Measurements from ENCODE around the gene ZNF835.

ZNF835 gene

DNA sequence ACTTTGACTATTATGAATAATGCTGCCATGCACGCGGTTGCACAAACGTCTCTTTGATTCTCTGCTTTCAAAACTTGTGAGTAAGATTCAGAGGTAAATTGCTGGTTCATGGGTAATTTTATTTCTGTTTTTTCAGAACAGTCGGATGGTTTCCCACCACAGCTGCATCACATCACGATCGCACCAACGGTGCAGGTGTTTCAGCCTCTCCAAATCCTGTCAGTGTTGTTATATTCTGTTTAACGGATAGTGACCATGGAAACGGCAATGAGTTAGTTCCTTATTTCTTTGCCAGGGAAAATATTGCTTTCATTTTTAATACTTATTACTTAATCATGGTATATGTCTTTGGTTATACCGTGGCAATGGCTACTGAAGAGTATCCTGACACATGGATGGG lies 19.1 kb upstream of the ZNF835 start:
- no peak for TF ChIP-seq ISL1 (CRISPR knock-in tag; IDR thresholded peaks at IDR 0.05)
- TF ChIP-seq, protein P1, sequence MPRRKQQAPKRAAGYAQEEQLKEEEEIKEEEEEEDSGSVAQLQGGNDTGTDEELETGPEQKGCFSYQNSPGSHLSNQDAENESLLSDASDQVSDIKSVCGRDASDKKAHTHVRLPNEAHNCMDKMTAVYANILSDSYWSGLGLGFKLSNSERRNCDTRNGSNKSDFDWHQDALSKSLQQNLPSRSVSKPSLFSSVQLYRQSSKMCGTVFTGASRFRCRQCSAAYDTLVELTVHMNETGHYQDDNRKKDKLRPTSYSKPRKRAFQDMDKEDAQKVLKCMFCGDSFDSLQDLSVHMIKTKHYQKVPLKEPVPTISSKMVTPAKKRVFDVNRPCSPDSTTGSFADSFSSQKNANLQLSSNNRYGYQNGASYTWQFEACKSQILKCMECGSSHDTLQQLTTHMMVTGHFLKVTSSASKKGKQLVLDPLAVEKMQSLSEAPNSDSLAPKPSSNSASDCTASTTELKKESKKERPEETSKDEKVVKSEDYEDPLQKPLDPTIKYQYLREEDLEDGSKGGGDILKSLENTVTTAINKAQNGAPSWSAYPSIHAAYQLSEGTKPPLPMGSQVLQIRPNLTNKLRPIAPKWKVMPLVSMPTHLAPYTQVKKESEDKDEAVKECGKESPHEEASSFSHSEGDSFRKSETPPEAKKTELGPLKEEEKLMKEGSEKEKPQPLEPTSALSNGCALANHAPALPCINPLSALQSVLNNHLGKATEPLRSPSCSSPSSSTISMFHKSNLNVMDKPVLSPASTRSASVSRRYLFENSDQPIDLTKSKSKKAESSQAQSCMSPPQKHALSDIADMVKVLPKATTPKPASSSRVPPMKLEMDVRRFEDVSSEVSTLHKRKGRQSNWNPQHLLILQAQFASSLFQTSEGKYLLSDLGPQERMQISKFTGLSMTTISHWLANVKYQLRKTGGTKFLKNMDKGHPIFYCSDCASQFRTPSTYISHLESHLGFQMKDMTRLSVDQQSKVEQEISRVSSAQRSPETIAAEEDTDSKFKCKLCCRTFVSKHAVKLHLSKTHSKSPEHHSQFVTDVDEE (CRISPR knock-in tag; IDR thresholded peaks at IDR 0.05) = no peak
- TF ChIP-seq CSDC2 (CRISPR knock-in tag; IDR thresholded peaks at IDR 0.05) = no peak
- no peak for TF ChIP-seq ESRRG (CRISPR knock-in tag; IDR thresholded peaks at IDR 0.05)
- TF ChIP-seq GLIS3 (CRISPR knock-in tag; IDR thresholded peaks at IDR 0.05) = no peak
- TF ChIP-seq ARNTL (CRISPR knock-in tag; IDR thresholded peaks at IDR 0.05; ENCODE audit: borderline replicate concordance, low read depth) = no peak
- no peak for TF ChIP-seq ZFP3 (CRISPR knock-in tag; IDR thresholded peaks at IDR 0.05)
- TF ChIP-seq, protein P2, sequence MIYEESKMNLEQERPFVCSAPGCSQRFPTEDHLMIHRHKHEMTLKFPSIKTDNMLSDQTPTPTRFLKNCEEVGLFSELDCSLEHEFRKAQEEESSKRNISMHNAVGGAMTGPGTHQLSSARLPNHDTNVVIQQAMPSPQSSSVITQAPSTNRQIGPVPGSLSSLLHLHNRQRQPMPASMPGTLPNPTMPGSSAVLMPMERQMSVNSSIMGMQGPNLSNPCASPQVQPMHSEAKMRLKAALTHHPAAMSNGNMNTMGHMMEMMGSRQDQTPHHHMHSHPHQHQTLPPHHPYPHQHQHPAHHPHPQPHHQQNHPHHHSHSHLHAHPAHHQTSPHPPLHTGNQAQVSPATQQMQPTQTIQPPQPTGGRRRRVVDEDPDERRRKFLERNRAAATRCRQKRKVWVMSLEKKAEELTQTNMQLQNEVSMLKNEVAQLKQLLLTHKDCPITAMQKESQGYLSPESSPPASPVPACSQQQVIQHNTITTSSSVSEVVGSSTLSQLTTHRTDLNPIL (CRISPR knock-in tag; IDR thresholded peaks at IDR 0.05; ENCODE audit: low read depth) = no peak
- no peak for TF ChIP-seq ZFP30 (CRISPR knock-in tag; IDR thresholded peaks at IDR 0.05)
- no peak for TF ChIP-seq ZNF565 (CRISPR knock-in tag; conservative IDR thresholded peaks at IDR 0.05; ENCODE audit: low read depth)
- TF ChIP-seq, protein P3, sequence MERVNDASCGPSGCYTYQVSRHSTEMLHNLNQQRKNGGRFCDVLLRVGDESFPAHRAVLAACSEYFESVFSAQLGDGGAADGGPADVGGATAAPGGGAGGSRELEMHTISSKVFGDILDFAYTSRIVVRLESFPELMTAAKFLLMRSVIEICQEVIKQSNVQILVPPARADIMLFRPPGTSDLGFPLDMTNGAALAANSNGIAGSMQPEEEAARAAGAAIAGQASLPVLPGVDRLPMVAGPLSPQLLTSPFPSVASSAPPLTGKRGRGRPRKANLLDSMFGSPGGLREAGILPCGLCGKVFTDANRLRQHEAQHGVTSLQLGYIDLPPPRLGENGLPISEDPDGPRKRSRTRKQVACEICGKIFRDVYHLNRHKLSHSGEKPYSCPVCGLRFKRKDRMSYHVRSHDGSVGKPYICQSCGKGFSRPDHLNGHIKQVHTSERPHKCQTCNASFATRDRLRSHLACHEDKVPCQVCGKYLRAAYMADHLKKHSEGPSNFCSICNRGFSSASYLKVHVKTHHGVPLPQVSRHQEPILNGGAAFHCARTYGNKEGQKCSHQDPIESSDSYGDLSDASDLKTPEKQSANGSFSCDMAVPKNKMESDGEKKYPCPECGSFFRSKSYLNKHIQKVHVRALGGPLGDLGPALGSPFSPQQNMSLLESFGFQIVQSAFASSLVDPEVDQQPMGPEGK (CRISPR knock-in tag; IDR thresholded peaks at IDR 0.05; ENCODE audit: borderline replicate concordance) = no peak
- TF ChIP-seq TOX (CRISPR knock-in tag; IDR thresholded peaks at IDR 0.05; ENCODE audit: borderline replicate concordance) = no peak
- TF ChIP-seq, protein P4, sequence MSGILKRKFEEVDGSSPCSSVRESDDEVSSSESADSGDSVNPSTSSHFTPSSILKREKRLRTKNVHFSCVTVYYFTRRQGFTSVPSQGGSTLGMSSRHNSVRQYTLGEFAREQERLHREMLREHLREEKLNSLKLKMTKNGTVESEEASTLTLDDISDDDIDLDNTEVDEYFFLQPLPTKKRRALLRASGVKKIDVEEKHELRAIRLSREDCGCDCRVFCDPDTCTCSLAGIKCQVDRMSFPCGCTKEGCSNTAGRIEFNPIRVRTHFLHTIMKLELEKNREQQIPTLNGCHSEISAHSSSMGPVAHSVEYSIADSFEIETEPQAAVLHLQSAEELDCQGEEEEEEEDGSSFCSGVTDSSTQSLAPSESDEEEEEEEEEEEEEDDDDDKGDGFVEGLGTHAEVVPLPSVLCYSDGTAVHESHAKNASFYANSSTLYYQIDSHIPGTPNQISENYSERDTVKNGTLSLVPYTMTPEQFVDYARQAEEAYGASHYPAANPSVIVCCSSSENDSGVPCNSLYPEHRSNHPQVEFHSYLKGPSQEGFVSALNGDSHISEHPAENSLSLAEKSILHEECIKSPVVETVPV (CRISPR knock-in tag; IDR thresholded peaks at IDR 0.05) = no peak
- TF ChIP-seq ZC3H10 (CRISPR knock-in tag; IDR thresholded peaks at IDR 0.05) = no peak
- TF ChIP-seq, protein P5, sequence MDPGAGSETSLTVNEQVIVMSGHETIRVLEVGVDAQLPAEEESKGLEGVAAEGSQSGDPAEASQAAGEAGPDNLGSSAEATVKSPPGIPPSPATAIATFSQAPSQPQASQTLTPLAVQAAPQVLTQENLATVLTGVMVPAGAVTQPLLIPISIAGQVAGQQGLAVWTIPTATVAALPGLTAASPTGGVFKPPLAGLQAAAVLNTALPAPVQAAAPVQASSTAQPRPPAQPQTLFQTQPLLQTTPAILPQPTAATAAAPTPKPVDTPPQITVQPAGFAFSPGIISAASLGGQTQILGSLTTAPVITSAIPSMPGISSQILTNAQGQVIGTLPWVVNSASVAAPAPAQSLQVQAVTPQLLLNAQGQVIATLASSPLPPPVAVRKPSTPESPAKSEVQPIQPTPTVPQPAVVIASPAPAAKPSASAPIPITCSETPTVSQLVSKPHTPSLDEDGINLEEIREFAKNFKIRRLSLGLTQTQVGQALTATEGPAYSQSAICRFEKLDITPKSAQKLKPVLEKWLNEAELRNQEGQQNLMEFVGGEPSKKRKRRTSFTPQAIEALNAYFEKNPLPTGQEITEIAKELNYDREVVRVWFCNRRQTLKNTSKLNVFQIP (CRISPR knock-in tag; IDR thresholded peaks at IDR 0.05; ENCODE audit: borderline replicate concordance, low read depth) = no peak
- no peak for TF ChIP-seq RARB (CRISPR knock-in tag; IDR thresholded peaks at IDR 0.05)
- no peak for ATAC-seq

DNA sequence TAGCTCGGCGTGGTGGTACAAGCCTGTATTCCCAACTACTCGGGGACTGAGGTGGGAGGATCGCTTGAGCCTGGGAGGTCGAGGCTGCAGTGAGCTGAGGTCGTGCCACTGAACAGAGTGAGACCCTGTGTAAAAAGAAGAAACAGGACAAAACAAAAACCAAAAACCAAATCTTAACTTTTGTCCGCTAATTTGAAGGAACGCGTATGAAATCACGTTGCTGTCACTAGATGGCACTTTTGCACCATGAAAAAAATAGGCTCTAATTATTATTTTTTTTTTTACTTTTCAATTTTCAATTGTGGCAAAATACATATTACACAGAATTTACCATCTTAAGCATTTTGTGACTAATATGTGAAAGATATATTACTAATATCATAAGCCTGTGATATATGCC lies 17.6 kb upstream of the ZNF835 start:
- no peak for ATAC-seq
- no peak for TF ChIP-seq CSDC2 (CRISPR knock-in tag; IDR thresholded peaks at IDR 0.05)
- TF ChIP-seq TCF4 (CRISPR knock-in tag; IDR thresholded peaks at IDR 0.05; ENCODE audit: borderline replicate concordance) = no peak
- TF ChIP-seq, protein P2 (CRISPR knock-in tag; IDR thresholded peaks at IDR 0.05; ENCODE audit: low read depth) = no peak
- TF ChIP-seq BACH2 (CRISPR knock-in tag; IDR thresholded peaks at IDR 0.05; ENCODE audit: borderline replicate concordance) = no peak
- TF ChIP-seq GLIS3 (CRISPR knock-in tag; IDR thresholded peaks at IDR 0.05) = no peak
- TF ChIP-seq SNAI2 (CRISPR knock-in tag; IDR thresholded peaks at IDR 0.05) = no peak
- TF ChIP-seq PPARA (CRISPR knock-in tag; IDR thresholded peaks at IDR 0.05; ENCODE audit: borderline replicate concordance) = no peak
- TF ChIP-seq RARB (CRISPR knock-in tag; IDR thresholded peaks at IDR 0.05) = no peak
- TF ChIP-seq ISL1 (CRISPR knock-in tag; IDR thresholded peaks at IDR 0.05) = no peak
- TF ChIP-seq, protein P1 (CRISPR knock-in tag; IDR thresholded peaks at IDR 0.05) = no peak
- TF ChIP-seq ZNF70 (CRISPR knock-in tag; IDR thresholded peaks at IDR 0.05) = no peak
- TF ChIP-seq, protein P4 (CRISPR knock-in tag; IDR thresholded peaks at IDR 0.05) = no peak
- TF ChIP-seq, protein P3 (CRISPR knock-in tag; IDR thresholded peaks at IDR 0.05; ENCODE audit: borderline replicate concordance) = no peak
- no peak for TF ChIP-seq ZNF565 (CRISPR knock-in tag; conservative IDR thresholded peaks at IDR 0.05; ENCODE audit: low read depth)
- no peak for TF ChIP-seq OSR1 (CRISPR knock-in tag; IDR thresholded peaks at IDR 0.05)

Measured in SK-N-SH treated with all-trans-retinoic acid at 6 μM for 48 hours (cell line).